Stimulated activated naive CD4-positive, alpha-beta T cell (primary cell): ENCODE data around the gene TPPP.
"Not testable (repeated sequence)": the region's sequence is repeated elsewhere in the genome, so short reads cannot be mapped to it uniquely, and the experiment has no call there.

ENCODE experiments used
- DNase-seq, 6 experiments: peaks; one replicate each; lab custom pipeline; 2025; lab: John Stamatoyannopoulos, UW

TPPP gene

DNA sequence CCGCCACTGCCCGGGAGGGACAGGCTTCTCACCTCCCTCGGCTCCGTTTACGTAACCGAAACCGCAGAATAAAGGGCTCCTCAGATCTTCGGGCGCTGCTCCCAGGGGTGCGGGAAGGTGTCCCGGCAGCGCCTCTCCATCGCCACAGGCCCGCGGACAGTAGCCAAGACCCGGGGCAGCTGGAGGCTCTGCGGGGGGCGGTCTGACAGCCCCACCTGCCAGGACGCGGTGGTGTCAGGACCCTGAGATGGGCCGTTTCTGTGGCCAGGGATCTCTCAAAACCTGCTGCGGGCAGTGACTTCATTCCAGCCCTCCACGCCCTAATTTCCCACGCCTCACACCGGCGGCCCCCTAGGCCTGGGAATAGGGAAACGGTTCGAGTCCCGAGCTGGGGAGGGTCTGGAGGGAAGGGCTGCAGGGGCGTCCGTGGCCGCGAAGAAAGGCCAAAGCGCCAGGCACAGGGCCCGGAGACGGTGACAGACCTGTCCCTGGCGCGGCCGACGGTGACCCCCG is 567 bp downstream of the TPPP start:
- peak in 1 of 6 experiments; percentile 17 for DNase-seq

DNA sequence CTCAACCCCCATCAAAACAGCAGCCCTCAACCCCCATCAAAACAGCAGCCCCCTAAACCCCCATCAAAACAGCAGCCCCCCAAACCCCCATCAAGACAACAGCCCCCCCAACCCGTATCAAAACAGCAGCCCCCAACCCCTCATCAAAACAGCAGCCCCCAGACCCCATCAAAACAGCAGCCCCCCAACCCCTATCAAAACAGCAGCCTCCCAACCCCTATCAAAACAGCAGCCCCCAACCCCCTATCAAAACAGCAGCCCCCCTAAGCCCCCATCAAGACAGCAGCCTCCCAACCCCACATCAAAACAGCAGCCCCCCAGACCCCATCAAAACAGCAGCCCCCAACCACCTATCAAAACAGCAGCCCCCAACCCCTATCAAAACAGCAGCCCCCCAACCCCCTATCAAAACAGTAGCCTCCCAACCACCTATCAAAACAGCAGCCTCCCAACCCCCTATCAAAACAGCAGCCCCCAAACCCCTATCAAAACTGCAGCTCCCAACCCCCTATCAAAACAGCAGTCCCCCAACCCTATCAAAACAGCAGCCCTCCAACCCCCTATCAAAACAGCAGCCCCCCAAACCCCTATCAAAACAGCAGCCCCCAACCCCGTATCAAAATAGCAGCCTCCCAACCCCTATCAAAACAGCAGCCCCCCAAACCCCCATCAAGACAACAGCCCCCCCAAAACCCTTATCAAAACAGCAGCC is 1.2 kb downstream of the TPPP start:
- DNase-seq, result no peak

GRCh38 chr5:691049-691448 is 2.1 kb downstream of the TPPP start:
- DNase-seq, result not testable (repeated sequence)

GRCh38 chr5:690293-690692 is 2.9 kb downstream of the TPPP start:
- not testable (repeated sequence) for DNase-seq

- not testable (repeated sequence) for DNase-seq
Observed at GRCh38 chr5:688348-689010, 4.7 kb downstream of the TPPP start.

- DNase-seq, result not testable (repeated sequence)
Observed at GRCh38 chr5:686936-687335, 6.2 kb downstream of the TPPP start.

GRCh38 chr5:686172-686523 is 7.0 kb downstream of the TPPP start:
- DNase-seq, result not testable (repeated sequence)

DNA sequence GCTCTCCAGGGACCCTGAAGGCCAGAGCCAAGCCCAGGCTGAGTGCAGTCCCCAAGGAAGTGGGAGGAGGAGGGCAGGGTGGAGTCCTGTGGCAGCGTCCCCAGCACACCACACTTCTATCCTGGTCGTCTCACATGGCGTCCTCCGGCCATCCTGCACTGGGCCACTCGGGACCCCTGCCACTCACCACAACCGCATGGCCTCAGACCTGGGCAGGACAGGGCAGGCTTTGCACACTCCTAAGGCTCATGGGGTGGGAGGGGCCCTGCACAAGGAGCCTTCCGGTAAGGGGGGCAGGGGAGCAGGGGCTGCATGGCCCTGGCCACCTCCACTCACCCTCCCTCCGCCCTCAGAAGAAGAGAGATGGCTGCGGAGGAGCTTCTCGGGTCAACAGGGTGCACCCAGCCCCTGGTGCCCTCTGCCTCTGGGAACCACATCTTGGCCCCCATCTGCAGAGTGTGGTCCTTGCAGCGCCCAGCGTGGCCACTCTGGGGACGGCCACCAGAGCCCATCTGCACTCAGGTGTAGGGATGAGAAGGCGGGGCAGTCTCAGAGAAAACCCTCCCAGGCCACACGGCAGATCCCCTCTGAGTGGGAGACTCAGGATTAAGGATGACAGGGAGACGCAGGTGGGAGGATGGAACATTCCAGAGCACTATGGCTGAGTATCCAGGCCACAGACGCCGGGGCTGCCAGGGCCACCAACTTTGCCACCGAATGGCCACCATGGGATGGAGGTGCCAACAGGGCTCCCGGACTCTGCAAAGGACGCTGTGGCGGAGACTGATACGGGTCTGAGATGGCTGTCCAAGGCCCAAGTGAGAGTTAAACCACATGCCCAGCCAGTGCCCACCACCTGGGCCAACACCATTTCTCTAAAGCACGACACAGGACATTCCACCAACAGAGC is 7.6 kb downstream of the TPPP start:
- DNase-seq, result no peak

DNA sequence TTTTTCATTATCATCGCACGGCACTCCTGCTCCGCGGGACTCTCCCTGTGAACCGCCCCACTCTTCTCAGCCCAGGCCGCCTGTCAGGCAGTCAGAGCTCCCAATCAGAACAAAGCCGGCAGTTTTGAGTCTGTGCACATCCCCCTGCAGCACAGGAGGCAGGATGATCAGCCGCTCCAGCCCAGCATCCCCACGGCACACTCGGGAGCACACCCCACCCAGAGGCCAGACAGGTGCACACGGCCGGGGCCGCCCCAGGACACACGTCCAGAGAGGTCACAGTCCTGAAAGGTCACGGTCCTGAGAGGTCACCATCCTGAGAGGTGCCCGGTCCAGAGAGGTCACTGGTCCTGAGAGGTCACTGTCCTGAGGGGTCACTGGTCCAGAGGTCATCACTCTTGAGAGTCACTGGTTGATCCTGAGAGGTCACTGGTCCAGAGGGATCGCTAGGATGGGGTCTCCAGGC is 8.4 kb downstream of the TPPP start:
- no peak for DNase-seq

DNA sequence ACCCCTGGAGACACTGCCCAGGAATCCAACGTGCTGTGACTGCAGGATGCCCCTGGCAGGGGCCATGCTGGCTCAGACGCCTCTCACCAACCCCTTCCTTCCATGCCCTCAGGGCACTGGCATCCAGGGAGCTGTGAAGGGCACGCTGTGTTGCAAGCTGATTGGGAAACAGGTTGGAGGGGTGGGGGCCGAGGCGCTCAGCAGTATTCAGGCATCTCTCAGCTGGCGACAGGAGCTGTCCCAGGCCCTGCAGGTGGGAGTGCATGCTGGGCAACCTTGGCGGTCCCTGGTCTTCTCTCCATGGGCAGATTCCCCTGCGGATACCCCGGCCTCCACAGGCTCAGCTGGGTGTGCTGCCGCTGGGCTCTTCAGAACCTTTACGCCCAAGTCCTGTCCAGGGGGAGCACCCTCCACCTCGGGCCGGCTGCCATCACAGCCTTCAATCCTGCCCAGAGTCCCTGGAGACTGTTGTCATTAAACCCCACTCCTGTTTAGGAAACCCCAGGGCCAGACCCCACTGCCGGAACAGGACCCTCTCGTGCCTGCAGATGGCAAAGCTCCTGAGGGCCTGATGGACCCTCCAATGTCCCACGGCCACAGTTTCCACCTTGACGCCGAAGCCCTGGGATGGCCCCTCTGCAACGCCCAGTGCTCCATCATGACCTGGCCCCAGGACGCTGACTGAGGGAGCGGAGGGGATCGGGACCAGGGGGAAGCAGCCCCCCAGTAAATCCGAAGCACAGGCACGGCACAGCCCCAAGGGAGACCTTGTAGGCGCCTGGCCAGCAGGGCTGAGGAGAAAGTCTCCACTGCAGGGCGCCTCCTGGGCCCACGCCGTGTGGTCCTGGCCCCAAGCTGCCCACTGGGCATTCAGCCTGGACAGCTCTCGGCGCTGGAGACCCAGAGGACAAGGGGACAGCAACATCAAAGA is 9.3 kb downstream of the TPPP start:
- no peak for DNase-seq

- not testable (repeated sequence) for DNase-seq
Observed at GRCh38 chr5:682651-683358, 10.3 kb downstream of the TPPP start.

- DNase-seq, result not testable (repeated sequence)
Observed at GRCh38 chr5:682216-682615, 10.9 kb downstream of the TPPP start.

GRCh38 chr5:681317-682191 is 11.6 kb downstream of the TPPP start:
- not testable (repeated sequence) for DNase-seq

DNA sequence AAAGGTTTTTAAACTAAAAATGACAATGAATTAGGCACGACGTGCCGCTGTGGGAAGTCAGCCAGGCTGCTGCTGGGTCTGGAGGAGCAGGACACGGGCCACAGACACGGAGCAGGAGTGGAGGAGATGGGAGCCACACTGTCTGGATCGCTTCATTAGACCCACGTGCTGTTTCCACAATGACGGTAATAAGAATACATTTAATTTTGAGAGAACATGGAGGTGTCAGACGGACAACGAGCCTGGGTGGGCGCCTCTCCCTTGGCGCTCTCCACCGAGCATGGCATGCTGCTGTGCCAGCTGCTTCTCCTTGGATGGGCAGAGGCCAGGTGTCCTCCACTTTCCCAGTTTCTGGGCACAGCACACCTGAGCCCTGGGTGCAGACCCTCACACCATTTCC is 12.3 kb downstream of the TPPP start:
- DNase-seq, result not testable (repeated sequence)

- not testable (repeated sequence) for DNase-seq
Observed at GRCh38 chr5:680118-680795, 12.9 kb downstream of the TPPP start.

GRCh38 chr5:679166-679895 is 13.8 kb downstream of the TPPP start:
- DNase-seq, result not testable (repeated sequence)

DNA sequence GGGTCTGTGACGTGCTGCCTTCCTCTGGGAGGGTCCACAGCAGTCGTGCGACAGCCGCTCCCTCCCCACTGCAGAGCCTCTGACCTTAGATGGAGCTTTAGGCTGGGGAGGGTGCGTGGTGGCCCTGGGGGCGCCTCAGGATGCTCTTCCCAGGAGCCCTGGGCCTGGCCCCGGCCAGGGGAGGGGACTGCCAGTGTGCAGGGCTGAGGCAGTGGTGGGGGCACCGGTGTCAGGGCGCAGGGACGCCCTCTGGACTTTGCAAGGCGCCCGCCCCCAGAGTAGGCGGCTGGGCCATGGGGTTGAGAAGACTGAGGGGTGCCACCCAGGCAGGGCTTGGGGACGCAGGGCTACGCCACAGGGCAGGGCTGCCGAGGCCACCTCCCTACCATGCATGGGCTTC is 14.6 kb downstream of the TPPP start:
- DNase-seq, result not testable (repeated sequence)
